ENCODE data around the gene CHCHD4. TPM values are rescaled to one million over a fixed set of nuclear protein-coding genes. Genes with fewer than 3 reads are reported as not detected.
"Not testable (repeated sequence)": the region's sequence is repeated elsewhere in the genome, so short reads cannot be mapped to it uniquely, and the experiment has no call there.

CHCHD4 gene
- total RNA-seq, 2 experiments from 2014 or later: 27.6 to 30.2 TPM

DNA sequence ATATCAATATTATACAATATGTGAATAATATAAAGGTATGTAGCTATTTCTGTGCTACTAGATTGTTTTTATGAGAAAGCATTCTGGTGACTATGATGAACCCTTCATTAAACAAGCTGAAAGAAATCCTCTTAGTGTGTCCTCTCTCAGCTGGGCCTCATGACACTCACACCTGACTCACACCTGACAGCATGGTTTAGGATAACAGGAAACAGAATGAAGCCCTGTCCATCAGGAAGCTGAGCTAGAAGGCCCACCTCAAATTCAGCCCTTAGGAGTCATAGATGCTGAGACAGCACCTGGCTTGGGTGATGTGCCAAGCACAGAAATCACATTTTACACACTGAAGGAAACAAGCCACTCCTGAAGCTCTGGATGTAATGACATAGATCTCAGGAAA lies 30.8 kb downstream of the CHCHD4 start:
- Mint-ChIP-seq H3K4me3 (no peak overlapping the region), H3K36me3 (ENCODE audit: low read depth) (no peaks in the 10 kb centered on the region), H3K9me3 (peaks cover 6% of the 10 kb centered on the region), H3K4me1 (ENCODE audit: low read depth) (no peaks in the 10 kb centered on the region), H3K27ac (no peak overlapping the region), H3K27me3 (peaks cover 14% of the 10 kb centered on the region)
- TF ChIP-seq CTCF (IDR thresholded peaks at IDR 0.05): no peak
- ATAC-seq (no peak), DNase-seq (no peak)
- ChIA-PET POLR2A (interaction anchor here (0.8 to 0.9 kb wide), 2 partner anchors 28 to 84 kb away, joined by 3 read pairs; partner anchors contain the start of gene XPC), CTCF (no interaction called here)
- intact Hi-C loops (cut with micrococcal nuclease): no loop called here

GRCh38 chr3:14092464-14092863 lies 32.2 kb downstream of the CHCHD4 start:
- Mint-ChIP-seq H3K4me1 (ENCODE audit: low read depth) (no peaks in the 10 kb centered on the region), H3K9me3 (peaks cover 3% of the 10 kb centered on the region), H3K36me3 (ENCODE audit: low read depth) (no peaks in the 10 kb centered on the region), H3K27ac (no peak overlapping the region), H3K4me3 (no peak overlapping the region), H3K27me3 (peaks cover 12% of the 10 kb centered on the region)
- intact Hi-C loops (cut with micrococcal nuclease): no loop called here
- TF ChIP-seq CTCF (IDR thresholded peaks at IDR 0.05): no peak
- DNase-seq (no peak), ATAC-seq (no peak)
- CTCF ChIA-PET: no interaction called here
- POLR2A ChIA-PET: interaction anchor here (0.9 kb wide), 1 partner anchor 34 kb away, joined by 4 read pairs; no protein-coding TSS in a partner anchor

- not testable (repeated sequence) for H3K36me3 Mint-ChIP-seq (ENCODE audit: low read depth)
Measured at GRCh38 chr3:14091959-14092358, 32.7 kb downstream of the CHCHD4 start.

DNA sequence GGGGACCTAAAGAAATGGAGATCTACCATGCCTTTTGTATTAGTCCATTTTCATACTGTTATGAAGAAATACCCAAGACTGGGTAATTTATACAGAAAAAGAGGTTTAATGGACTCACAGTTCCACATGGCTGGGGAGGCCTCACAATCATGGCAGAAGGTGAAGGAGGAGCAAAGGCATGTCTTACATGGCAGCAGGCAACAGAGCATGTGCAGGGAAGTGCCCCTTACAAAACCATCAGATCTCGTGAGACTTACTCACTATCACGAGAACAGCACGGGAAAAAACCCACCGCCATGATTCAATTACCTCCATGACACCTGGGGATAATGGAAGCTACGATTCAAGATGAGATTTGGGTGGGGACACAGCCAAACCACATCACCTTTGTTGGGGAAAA lies 37.2 kb downstream of the CHCHD4 start:
- H3K4me3 Mint-ChIP-seq; POLR2A ChIA-PET; CTCF ChIA-PET; H3K27ac Mint-ChIP-seq; H3K4me1 Mint-ChIP-seq (ENCODE audit: low read depth); ATAC-seq; H3K36me3 Mint-ChIP-seq (ENCODE audit: low read depth); intact Hi-C loops (cut with micrococcal nuclease); H3K9me3 Mint-ChIP-seq; DNase-seq: not testable (repeated sequence)
- peaks cover 11% of the 10 kb centered on the region for H3K27me3 Mint-ChIP-seq

More at GRCh38 chr3:14091959-14092358, 32.7 kb downstream of the CHCHD4 start:
- POLR2A ChIA-PET; DNase-seq; intact Hi-C loops (cut with micrococcal nuclease); H3K4me3 Mint-ChIP-seq; ATAC-seq; H3K27ac Mint-ChIP-seq; CTCF ChIA-PET; H3K4me1 Mint-ChIP-seq (ENCODE audit: low read depth); H3K9me3 Mint-ChIP-seq: not testable (repeated sequence)
- H3K27me3 Mint-ChIP-seq: peaks cover 11% of the 10 kb centered on the region

GRCh38 chr3:14082108-14082657 lies 42.5 kb downstream of the CHCHD4 start:
- TF ChIP-seq CTCF (IDR thresholded peaks at IDR 0.05): no peak
- H3K4me3 Mint-ChIP-seq: no peak overlapping the region
- peak overlapping the region; percentile 4 for H3K27ac Mint-ChIP-seq
- ATAC-seq (peak; percentile 80), DNase-seq (peak; percentile 21)
- H3K9me3 Mint-ChIP-seq: peaks cover 6% of the 10 kb centered on the region
- peaks cover 2% of the 10 kb centered on the region for H3K36me3 Mint-ChIP-seq (ENCODE audit: low read depth)
- peaks cover 2% of the 10 kb centered on the region for H3K27me3 Mint-ChIP-seq
- H3K4me1 Mint-ChIP-seq (ENCODE audit: low read depth): peaks cover 9% of the 10 kb centered on the region
- ChIA-PET POLR2A (no interaction called here), CTCF (no interaction called here)
- intact Hi-C loops (cut with micrococcal nuclease): no loop called here

DNA sequence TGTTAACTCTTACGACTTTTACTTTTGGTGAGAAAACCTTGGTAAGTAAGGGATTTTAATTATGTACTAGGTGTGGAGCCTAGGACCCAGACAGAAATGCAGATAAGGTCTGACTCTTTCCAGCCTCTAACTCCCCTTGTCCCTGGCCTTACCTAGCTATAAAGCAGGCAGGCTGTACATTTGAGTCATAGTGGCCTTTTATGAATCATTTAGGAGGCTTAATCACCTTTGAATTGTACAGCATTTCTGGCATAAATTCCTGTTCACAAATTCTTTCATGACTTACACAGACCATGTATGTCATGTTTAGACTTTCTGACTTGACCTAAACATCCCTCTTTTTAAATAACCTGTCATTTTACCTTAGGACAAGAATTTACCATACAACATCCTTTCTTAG lies 47.4 kb downstream of the CHCHD4 start:
- H3K27me3 Mint-ChIP-seq: peaks cover 4% of the 10 kb centered on the region
- H3K4me1 Mint-ChIP-seq (ENCODE audit: low read depth): peaks cover 7% of the 10 kb centered on the region
- intact Hi-C loops (cut with micrococcal nuclease): no loop called here
- ChIA-PET POLR2A (no interaction called here), CTCF (no interaction called here)
- H3K9me3 Mint-ChIP-seq: peaks cover 15% of the 10 kb centered on the region
- peaks cover 2% of the 10 kb centered on the region for H3K36me3 Mint-ChIP-seq (ENCODE audit: low read depth)
- DNase-seq (no peak), ATAC-seq (no peak)
- no peak overlapping the region for H3K4me3 Mint-ChIP-seq
- no peak overlapping the region for H3K27ac Mint-ChIP-seq
- no peak for TF ChIP-seq CTCF (IDR thresholded peaks at IDR 0.05)

DNA sequence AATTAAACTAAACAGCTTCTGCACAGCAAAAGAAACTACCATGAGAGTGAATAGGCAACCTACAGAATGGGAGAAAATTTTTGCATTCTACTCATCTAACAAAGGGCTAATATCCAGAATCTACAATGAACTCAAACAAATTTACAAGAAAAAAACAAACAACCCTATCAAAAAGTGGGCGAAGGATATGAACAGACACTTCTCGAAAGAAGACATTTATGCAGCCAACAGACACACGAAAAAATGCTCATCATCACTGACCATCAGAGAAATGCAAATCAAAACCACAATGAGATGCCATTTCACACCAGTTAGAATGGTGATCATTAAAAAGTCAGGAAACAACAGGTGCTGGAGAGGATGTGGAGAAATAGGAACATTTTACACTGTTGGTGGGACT lies 49.4 kb downstream of the CHCHD4 start:
- intact Hi-C loops (cut with micrococcal nuclease); H3K4me1 Mint-ChIP-seq (ENCODE audit: low read depth); H3K4me3 Mint-ChIP-seq; CTCF ChIA-PET; DNase-seq; H3K36me3 Mint-ChIP-seq (ENCODE audit: low read depth); H3K27ac Mint-ChIP-seq; POLR2A ChIA-PET; ATAC-seq; H3K27me3 Mint-ChIP-seq: not testable (repeated sequence)
- H3K9me3 Mint-ChIP-seq: peaks cover 14% of the 10 kb centered on the region

All from activated CD8-positive, alpha-beta T cell treated with anti-CD3 and anti-CD28 coated beads for 36 hours (primary cell).